ENCODE data around the gene PLOD3. TPM values are rescaled to one million over a fixed set of nuclear protein-coding genes. Genes with fewer than 3 reads are reported as not detected.

Gene PLOD3
- total and polyA plus RNA-seq, 8 donors = 27.2 to 55.7 (median 38.0) TPM

- DNase-seq (peak in 2 of 6 donors; percentile 71 to 82), ATAC-seq (peak in 2 of 4 donors; percentile 5 to 22), FAIRE-seq (no peak)
- intact Hi-C loops (cut with DNase I) = no loop called here
- H3K36me3 ChIP-seq = peaks cover 0 to 6% (median 0%) of the 10 kb centered on the region in 3 donors
- H3K27ac ChIP-seq = no peak overlapping the region
- 1 to 2% methylated on average over 73 to 91 of the region's 92 CpGs for WGBS, 2 donors
- H3K27me3 ChIP-seq = peaks cover 0 to 16% (median 0%) of the 10 kb centered on the region in 4 donors
- peaks cover 10 to 25% (median 20%) of the 10 kb centered on the region in 3 donors for H3K4me1 ChIP-seq
- TF ChIP-seq CTCF (IDR thresholded peaks at IDR 0.05) = no peak
- peak overlapping the region in 2 of 4 donors; percentile 16 to 39 for H3K4me3 ChIP-seq
- no peaks in the 10 kb centered on the region for H3K9me3 ChIP-seq
These were observed 53.9 kb downstream of the PLOD3 start for GRCh38 chr7:101163279-101164070.

GRCh38 chr7:101162551-101163278, 54.7 kb downstream of the PLOD3 start:
- Histone ChIP-seq H3K27ac (no peak overlapping the region), H3K4me1 (peaks cover 10 to 25% (median 20%) of the 10 kb centered on the region in 3 donors), H3K9me3 (no peaks in the 10 kb centered on the region), H3K27me3 (peaks cover 0 to 16% (median 0%) of the 10 kb centered on the region in 4 donors), H3K36me3 (peaks cover 0 to 6% (median 0%) of the 10 kb centered on the region in 3 donors), H3K4me3 (peak overlapping the region in 2 of 4 donors; percentile 11 to 39)
- FAIRE-seq (no peak), ATAC-seq (peak in 3 of 4 donors; percentile 5 to 30 (median 8)), DNase-seq (peak in 3 of 6 donors; percentile 44 to 80 (median 70))
- WGBS, 2 donors = 6 to 7% methylated on average over 49 to 74 of the region's 74 CpGs
- no peak for TF ChIP-seq CTCF (IDR thresholded peaks at IDR 0.05)
- intact Hi-C loops (cut with DNase I) = no loop called here

- no peak for TF ChIP-seq CTCF (IDR thresholded peaks at IDR 0.05)
- FAIRE-seq (no peak), ATAC-seq (no peak), DNase-seq (no peak)
- H3K27me3 ChIP-seq = peaks cover 0 to 16% (median 0%) of the 10 kb centered on the region in 4 donors
- no peaks in the 10 kb centered on the region for H3K9me3 ChIP-seq
- H3K27ac ChIP-seq = no peak overlapping the region
- peaks cover 10 to 25% (median 20%) of the 10 kb centered on the region in 3 donors for H3K4me1 ChIP-seq
- intact Hi-C loops (cut with DNase I) = no loop called here
- 81 to 88% methylated on average over 17 of the region's 17 CpGs for WGBS, 2 donors
- peaks cover 0 to 6% (median 0%) of the 10 kb centered on the region in 3 donors for H3K36me3 ChIP-seq
- H3K4me3 ChIP-seq = no peak overlapping the region
These were observed 55.5 kb downstream of the PLOD3 start for GRCh38 chr7:101161692-101162471.

- Histone ChIP-seq H3K9me3 (no peaks in the 10 kb centered on the region), H3K36me3 (peaks cover 0 to 6% (median 0%) of the 10 kb centered on the region in 3 donors), H3K27me3 (peaks cover 0 to 16% (median 0%) of the 10 kb centered on the region in 4 donors), H3K4me1 (peaks cover 10 to 24% (median 19%) of the 10 kb centered on the region in 3 donors), H3K4me3 (no peak overlapping the region), H3K27ac (no peak overlapping the region)
- ATAC-seq = no peak
- DNase-seq = no peak
- intact Hi-C loops (cut with DNase I) = no loop called here
- FAIRE-seq = no peak
- no peak for TF ChIP-seq CTCF (IDR thresholded peaks at IDR 0.05)
These were observed 56.5 kb downstream of the PLOD3 start for GRCh38 chr7:101160910-101161309.
